SH-SY5Y (cell line): Measurements from ENCODE around the gene UBN2.

ENCODE experiments used
- GATA2 ChIP-seq: IDR thresholded peaks from 2 replicates; pipeline ENCODE4 v1.6.1; 2011; ENCODE audit warnings: mild to moderate bottlenecking, low read depth, low read length
- GATA3 ChIP-seq: IDR thresholded peaks from 2 replicates; pipeline ENCODE4 v1.6.1; 2011; ENCODE audit warnings: low read depth, mild to moderate bottlenecking, low read length, moderate library complexity

- no peak for TF ChIP-seq GATA2
- no peak for TF ChIP-seq GATA3
These were observed 30.7 kb upstream of the UBN2 start for GRCh38 chr7:139200382-139200781.
